PC-9 (cell line): ENCODE results near the gene ANP32A.

Source experiments
- CTCF ChIP-seq: fragments of 200-600 bp; sonication (generic); conservative IDR thresholded peaks from 2 replicates; pipeline ENCODE4 v1.6.1; 2017; ENCODE audit warnings: mixed run types, antibody characterized with exemption, mild to moderate bottlenecking, moderate library complexity
- EZH2 ChIP-seq: fragments of 200-600 bp; sonication (generic); IDR thresholded peaks from 2 replicates; pipeline ENCODE4 v1.8.0; 2017; ENCODE audit warnings: antibody characterized with exemption, low read depth

- TF ChIP-seq CTCF: no peak
- no peak for TF ChIP-seq EZH2
These were observed 31.3 kb upstream of the ANP32A start for GRCh38 chr15:68851971-68852370.
